GM19351 (cell line): ENCODE data around the gene SUMF1.
"Not testable (repeated sequence)": the region's sequence is repeated elsewhere in the genome, so short reads cannot be mapped to it uniquely, and the experiment has no call there.

Experiments used
- ATAC-seq: cut with Tn5 transposase; IDR thresholded peaks from one replicate; pipeline ENCODE4 v1.9.1; 2021; ENCODE audit warnings: mild to moderate bottlenecking, moderate library complexity; ENCODE audit not compliant: unreplicated experiment

SUMF1 gene

DNA sequence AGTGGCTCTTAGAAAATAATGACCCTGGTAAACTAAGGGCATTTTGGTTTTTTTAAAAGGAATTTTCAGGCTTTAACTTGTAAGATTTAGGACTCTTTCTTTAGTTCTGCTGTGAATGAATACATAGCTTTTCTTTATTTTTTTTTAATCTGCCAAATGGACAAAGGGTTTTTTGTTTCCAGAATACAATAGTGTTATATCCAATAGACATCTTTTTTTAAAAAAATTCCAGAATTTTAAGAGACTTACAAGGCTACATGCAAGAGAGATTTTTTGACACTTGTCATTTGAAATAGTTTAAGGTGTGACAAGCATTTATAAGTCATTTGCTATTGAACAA is 125.8 kb downstream of the SUMF1 start:
- no peak for ATAC-seq

DNA sequence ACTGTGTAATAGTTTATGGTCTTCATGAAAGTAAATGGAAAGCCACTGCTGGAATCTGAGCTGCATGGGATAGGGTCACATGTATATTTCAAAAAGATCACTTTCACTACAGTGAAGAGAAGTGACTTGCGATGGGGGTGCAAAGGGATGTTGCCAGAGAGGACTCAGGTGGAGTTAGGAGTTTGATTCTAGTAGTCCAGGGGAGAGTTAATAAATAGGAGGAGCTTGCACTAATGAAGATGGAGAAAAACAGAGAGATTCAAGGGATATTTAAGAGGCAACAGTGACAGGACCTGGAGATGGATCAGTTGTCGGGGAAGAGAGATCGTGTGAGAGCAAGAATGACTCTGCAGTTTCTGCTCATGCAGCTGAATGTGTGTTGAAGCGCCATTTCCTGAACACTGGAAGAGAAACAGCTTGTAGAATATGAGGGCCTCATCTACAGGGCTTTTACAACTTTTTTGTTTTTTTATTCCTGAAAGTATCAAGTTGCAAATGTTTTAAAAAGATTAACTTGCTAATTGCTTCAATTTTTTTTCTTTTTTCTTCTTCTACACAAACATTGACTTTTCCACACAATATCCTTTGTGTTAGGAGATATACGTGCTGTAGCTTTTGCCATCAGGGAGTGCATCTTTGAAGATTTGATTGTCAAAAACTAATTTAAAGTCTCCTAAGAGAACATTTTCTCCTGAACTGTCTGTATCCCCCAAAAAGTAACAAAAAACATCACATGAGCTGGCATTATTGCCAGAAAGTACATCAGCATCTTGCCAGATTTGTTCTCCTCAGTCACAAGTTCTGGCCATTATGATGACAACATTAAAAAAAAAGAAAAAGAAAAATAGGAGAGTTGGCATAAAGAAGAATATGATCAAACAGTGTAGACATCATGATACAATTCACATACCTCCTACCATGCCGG is 126.4 kb downstream of the SUMF1 start:
- no peak for ATAC-seq

DNA sequence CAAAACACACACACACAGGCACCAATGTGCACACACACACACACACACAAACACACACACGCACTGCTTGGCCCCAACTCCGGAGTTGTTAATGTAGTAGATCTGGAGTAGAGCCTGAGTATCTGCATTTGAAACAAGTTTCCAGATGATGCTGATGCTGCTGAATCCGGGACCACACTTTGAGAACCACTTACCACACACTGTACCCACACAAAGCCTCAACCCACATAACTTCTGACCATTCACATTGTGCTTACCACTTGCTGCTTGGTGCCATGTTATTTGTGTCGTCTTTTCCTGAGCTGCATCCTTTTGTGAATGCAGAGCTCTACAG is 127.0 kb downstream of the SUMF1 start:
- no peak for ATAC-seq

- no peak for ATAC-seq
Measured at GRCh38 chr3:4338751-4339150, 128.3 kb downstream of the SUMF1 start.

DNA sequence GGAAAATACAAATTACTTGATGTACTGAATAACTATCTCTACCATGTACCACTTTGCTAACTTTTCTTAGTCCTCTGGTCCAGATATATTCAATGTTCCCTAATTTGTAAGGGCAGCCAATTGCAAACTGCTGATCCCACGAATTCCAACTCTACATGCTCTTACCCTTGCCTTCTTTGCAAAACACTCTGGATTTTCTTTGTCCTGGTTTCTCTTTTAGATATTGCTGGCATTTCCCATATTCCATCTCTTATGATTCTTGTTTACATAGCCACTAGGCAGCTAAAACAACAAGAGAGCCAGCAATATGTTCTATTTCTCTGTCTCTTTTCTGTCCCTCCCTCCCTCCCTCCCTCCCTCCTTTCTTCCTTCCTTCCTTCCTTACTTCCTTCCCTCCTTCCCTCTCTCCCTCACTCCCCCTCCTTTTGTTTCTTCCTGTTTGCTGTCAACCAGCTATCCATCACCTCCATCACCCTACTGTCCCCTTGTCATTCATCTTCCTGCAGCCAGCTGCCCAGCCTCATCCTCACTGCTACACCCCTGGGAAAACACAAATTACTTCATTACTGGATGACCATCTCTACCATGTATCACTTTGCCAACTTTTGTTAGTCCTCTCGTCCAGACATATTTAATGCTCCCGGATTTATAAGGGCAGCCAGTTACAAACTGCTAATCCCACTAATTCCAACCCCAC is 130.1 kb downstream of the SUMF1 start:
- ATAC-seq, result no peak

GRCh38 chr3:4335840-4336562 is 131.1 kb downstream of the SUMF1 start:
- ATAC-seq, result no peak

- ATAC-seq, result no peak
Measured at GRCh38 chr3:4334548-4334947, 132.5 kb downstream of the SUMF1 start.

DNA sequence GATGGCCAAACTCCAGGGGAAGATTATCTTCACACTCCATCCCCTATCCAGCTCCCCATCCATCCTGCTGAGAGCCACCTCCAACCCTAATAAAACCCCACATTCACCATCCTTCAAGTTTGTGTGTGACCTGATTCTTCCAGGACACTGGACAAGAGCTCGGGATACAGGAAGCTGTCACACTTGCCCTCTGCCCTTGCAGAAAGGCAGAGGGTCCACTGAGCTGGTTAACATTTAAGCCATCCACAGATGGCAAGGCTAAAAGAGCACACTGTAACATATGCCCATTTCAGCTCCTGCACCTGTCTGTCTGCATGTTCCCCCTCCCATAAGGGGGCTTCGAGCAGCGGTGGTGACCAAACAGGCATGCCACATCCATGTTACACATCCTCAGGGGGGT is 134.1 kb downstream of the SUMF1 start:
- ATAC-seq, result no peak

DNA sequence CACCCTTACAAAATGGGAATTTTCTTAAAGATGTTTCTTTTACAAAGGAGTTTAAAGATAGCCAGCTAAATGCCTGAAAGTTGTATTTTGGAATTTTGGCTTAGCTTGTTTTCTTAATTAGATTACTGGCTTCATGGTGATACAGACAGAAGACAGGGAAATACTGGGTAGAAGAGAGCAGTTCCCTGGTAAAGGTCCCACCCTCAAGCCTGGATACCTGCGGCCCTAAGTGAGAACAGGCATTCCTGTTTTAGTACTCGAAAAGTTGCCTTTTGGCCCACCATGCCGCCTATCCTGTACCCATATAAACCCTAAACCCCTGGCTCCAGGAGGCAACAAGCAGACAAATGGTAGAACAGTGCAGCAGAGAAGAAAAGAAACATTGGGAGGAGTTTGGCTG is 134.5 kb downstream of the SUMF1 start:
- no peak for ATAC-seq

DNA sequence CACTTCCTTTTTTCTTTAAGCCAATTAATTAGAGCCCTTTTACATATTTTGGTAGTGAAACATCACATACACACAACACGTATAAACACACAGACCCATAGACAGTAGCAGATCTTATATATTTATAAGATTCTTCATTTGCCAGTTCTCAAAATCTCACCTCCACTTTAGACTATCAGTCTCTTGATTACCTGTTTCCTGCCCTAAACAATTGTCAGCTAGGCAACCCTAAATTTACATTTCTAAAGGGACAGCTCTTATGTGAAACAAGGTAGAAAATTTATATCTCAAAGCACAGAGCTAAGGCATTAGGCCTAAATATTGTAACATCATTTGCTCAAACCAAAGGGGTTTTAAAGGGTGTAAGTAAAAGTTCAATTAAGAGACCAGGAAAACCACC is 135.0 kb downstream of the SUMF1 start:
- no peak for ATAC-seq

GRCh38 chr3:4329806-4330205 is 137.3 kb downstream of the SUMF1 start:
- not testable (repeated sequence) for ATAC-seq

- no peak for ATAC-seq
Measured at GRCh38 chr3:4326868-4327267, 140.2 kb downstream of the SUMF1 start.

GRCh38 chr3:4323246-4324027 is 143.6 kb downstream of the SUMF1 start:
- no peak for ATAC-seq

DNA sequence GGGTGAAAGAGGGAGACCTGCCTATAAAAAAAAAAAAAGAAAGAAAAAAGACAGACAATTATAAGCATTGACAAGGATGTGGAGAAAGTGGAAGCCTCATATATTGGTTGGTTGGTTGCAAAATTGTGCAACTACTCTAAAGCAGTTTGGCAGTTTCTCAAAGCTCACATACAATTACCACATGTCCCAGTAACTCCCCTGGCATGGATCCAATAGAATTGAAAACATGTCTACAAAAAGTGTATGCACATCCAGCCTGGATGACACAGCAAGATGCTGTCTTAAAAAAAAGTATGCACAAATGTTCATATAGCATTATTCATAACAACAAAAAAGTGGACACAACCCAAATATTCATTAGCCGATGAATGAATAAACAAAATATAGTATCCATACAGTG is 144.4 kb downstream of the SUMF1 start:
- ATAC-seq, result no peak

- no peak for ATAC-seq
Measured at GRCh38 chr3:4321732-4322131, 145.3 kb downstream of the SUMF1 start.

- no peak for ATAC-seq
Measured at GRCh38 chr3:4320096-4320911, 146.8 kb downstream of the SUMF1 start.

- no peak for ATAC-seq
Measured at GRCh38 chr3:4314688-4315087, 152.4 kb downstream of the SUMF1 start.

DNA sequence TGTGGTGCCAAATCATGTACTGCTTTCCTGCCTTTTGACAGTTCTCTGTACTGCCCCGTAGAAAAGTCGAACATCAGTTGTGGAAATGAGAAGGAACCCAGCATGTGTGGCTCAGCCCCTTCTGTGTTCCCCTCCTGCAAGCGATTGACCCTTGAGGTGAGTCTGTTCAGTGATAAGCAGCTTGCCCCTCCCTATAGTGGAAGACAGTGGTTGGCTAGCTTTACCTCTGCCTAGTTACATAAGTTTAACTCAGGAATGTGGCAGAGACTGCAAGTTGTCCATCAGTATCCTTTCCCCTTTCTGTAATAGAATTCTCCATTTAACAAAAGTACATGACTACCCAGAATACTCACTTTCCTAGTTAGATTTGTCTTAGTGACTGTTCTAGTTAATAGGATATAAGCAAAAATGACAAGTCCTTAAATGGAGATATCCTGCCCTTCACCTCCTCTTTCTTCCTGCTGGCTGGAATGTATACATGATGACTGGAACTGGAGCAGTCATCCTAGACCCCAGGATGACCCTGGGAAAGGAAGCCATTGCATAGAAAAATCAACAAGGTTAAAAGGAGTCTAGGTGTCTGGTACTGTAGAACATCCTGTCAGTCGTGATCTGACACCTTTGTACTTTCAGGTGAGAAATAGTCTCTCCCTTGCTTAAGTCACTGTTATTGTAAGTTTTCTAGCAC is 153.3 kb downstream of the SUMF1 start:
- ATAC-seq, result no peak

GRCh38 chr3:4311496-4311895 is 155.6 kb downstream of the SUMF1 start:
- ATAC-seq, result no peak
